Measurements from ENCODE around the gene CACNA1H. TPM values are rescaled to one million over a fixed set of nuclear protein-coding genes. Genes with fewer than 3 reads are reported as not detected.
"Not testable (repeated sequence)": the region's sequence is repeated elsewhere in the genome, so short reads cannot be mapped to it uniquely, and the experiment has no call there.

Gene CACNA1H
- total RNA-seq, 4 donors from 2014 or later: 17.0 to 63.6 (median 39.5) TPM

GRCh38 chr16:1237990-1238389 is 85.1 kb downstream of the CACNA1H start:
- H3K27ac ChIP-seq: no peak overlapping the region
- H3K9me3 ChIP-seq: no peaks in the 10 kb centered on the region
- H3K4me3 ChIP-seq: no peak overlapping the region
- no peak for DNase-seq
- 73 to 87% methylated on average over 3 to 9 of the region's 9 CpGs for WGBS, 2 donors (ENCODE audit: low coverage in 1 of 2)
- no peaks in the 10 kb centered on the region for H3K4me1 ChIP-seq
- H3K27me3 ChIP-seq: no peaks in the 10 kb centered on the region
- TF ChIP-seq EP300 (IDR thresholded peaks at IDR 0.05; ENCODE audit: low read depth) (no peak), CTCF (IDR thresholded peaks at IDR 0.05) (no peak), POLR2A (IDR thresholded peaks at IDR 0.05) (no peak)
- intact Hi-C loops (cut with DNase I; ENCODE audit: low total_unique reads): no loop called here
- in situ Hi-C loops (cut with MboI; ENCODE audit: low pct_ligation_motif_present in 1 of 4, low pct_unique_long_range_greater_than_20kb in 1 of 4, low sequenced_read_pairs in 3 of 4): no loop called here
- no peaks in the 10 kb centered on the region for H3K36me3 ChIP-seq

GRCh38 chr16:1238909-1239308 is 86.0 kb downstream of the CACNA1H start:
- DNase-seq; H3K27ac ChIP-seq; H3K36me3 ChIP-seq; in situ Hi-C loops (cut with MboI; ENCODE audit: low pct_ligation_motif_present in 1 of 4, low pct_unique_long_range_greater_than_20kb in 1 of 4, low sequenced_read_pairs in 3 of 4); H3K4me1 ChIP-seq; H3K27me3 ChIP-seq; intact Hi-C loops (cut with DNase I; ENCODE audit: low total_unique reads); H3K4me3 ChIP-seq; H3K9me3 ChIP-seq: not testable (repeated sequence)
- 74% methylated on average over 16 of the region's 23 CpGs; no CpG with 5 or more reads in 1 of the 2 donors for WGBS, 2 donors (ENCODE audit: low coverage in 1 of 2)

- H3K4me1 ChIP-seq; intact Hi-C loops (cut with DNase I; ENCODE audit: low total_unique reads); DNase-seq; in situ Hi-C loops (cut with MboI; ENCODE audit: low pct_ligation_motif_present in 1 of 4, low pct_unique_long_range_greater_than_20kb in 1 of 4, low sequenced_read_pairs in 3 of 4); H3K27me3 ChIP-seq; H3K4me3 ChIP-seq; H3K36me3 ChIP-seq; H3K27ac ChIP-seq; H3K9me3 ChIP-seq: not testable (repeated sequence)
- WGBS, 2 donors (ENCODE audit: low coverage in 1 of 2): 72% methylated on average over 8 of the region's 9 CpGs; no CpG with 5 or more reads in 1 of the 2 donors
Measured at GRCh38 chr16:1239575-1239974, 86.7 kb downstream of the CACNA1H start.

GRCh38 chr16:1240436-1240835 is 87.5 kb downstream of the CACNA1H start, which contains the start of gene TPSAB1:
TPSAB1 (plus strand) TSS chr16:1240705; CDS start chr16:1240939, 234 bp downstream.
- H3K4me3 ChIP-seq; intact Hi-C loops (cut with DNase I; ENCODE audit: low total_unique reads); in situ Hi-C loops (cut with MboI; ENCODE audit: low pct_ligation_motif_present in 1 of 4, low pct_unique_long_range_greater_than_20kb in 1 of 4, low sequenced_read_pairs in 3 of 4); H3K4me1 ChIP-seq; DNase-seq; H3K9me3 ChIP-seq; H3K36me3 ChIP-seq; H3K27ac ChIP-seq: not testable (repeated sequence)
- 55% methylated on average over 7 of the region's 12 CpGs; no CpG with 5 or more reads in 1 of the 2 donors for WGBS, 2 donors (ENCODE audit: low coverage in 1 of 2)
- peaks cover 13% of the 10 kb centered on the region for H3K27me3 ChIP-seq

- WGBS, 2 donors (ENCODE audit: low coverage in 1 of 2): no CpG with 5 or more reads among the region's 15 CpGs
- H3K27ac ChIP-seq; H3K36me3 ChIP-seq; H3K4me1 ChIP-seq; H3K9me3 ChIP-seq; DNase-seq; intact Hi-C loops (cut with DNase I; ENCODE audit: low total_unique reads); in situ Hi-C loops (cut with MboI; ENCODE audit: low pct_ligation_motif_present in 1 of 4, low pct_unique_long_range_greater_than_20kb in 1 of 4, low sequenced_read_pairs in 3 of 4); H3K4me3 ChIP-seq: not testable (repeated sequence)
- peaks cover 19% of the 10 kb centered on the region for H3K27me3 ChIP-seq
Measured at GRCh38 chr16:1241081-1241480, 88.2 kb downstream of the CACNA1H start.

- in situ Hi-C loops (cut with MboI; ENCODE audit: low pct_ligation_motif_present in 1 of 4, low pct_unique_long_range_greater_than_20kb in 1 of 4, low sequenced_read_pairs in 3 of 4); DNase-seq; H3K4me1 ChIP-seq; H3K9me3 ChIP-seq; intact Hi-C loops (cut with DNase I; ENCODE audit: low total_unique reads); H3K4me3 ChIP-seq; H3K27ac ChIP-seq; H3K36me3 ChIP-seq: not testable (repeated sequence)
- 54% methylated on average over 6 of the region's 11 CpGs; no CpG with 5 or more reads in 1 of the 2 donors for WGBS, 2 donors (ENCODE audit: low coverage in 1 of 2)
- peaks cover 29% of the 10 kb centered on the region for H3K27me3 ChIP-seq
Measured at GRCh38 chr16:1243363-1243762, 90.5 kb downstream of the CACNA1H start.

- intact Hi-C loops (cut with DNase I; ENCODE audit: low total_unique reads); H3K9me3 ChIP-seq; H3K36me3 ChIP-seq; in situ Hi-C loops (cut with MboI; ENCODE audit: low pct_ligation_motif_present in 1 of 4, low pct_unique_long_range_greater_than_20kb in 1 of 4, low sequenced_read_pairs in 3 of 4); H3K4me1 ChIP-seq; H3K27ac ChIP-seq; H3K4me3 ChIP-seq; DNase-seq: not testable (repeated sequence)
- WGBS, 2 donors (ENCODE audit: low coverage in 1 of 2): 76 to 81% methylated on average over 4 to 6 of the region's 32 CpGs
- H3K27me3 ChIP-seq: peaks cover 29% of the 10 kb centered on the region
Measured at GRCh38 chr16:1243907-1244850, 91.3 kb downstream of the CACNA1H start.
